Dendritic cell treated with granulocyte-macrophage colony-stimulating factor and Interleukin-4, amounts not matched to agents 40 ng/mL and 50 ng/mL, for 4 days (primary cell): ENCODE results near the gene EXOC3L1.

Experiments
- H3K27ac Mint-ChIP-seq: one replicate; pipeline ENCODE4 v1.8.0; 2022; ENCODE audit warnings: mild to moderate bottlenecking, mixed read lengths
- H3K27me3 Mint-ChIP-seq: one replicate; pipeline ENCODE4 v1.8.0; 2022; ENCODE audit warnings: mild to moderate bottlenecking, mixed read lengths
- H3K36me3 Mint-ChIP-seq: one replicate; pipeline ENCODE4 v1.8.0; 2022; ENCODE audit warnings: low read depth, mixed read lengths
- H3K4me1 Mint-ChIP-seq: one replicate; pipeline ENCODE4 v1.8.0; 2022; ENCODE audit warnings: low read depth, mixed read lengths
- H3K4me3 Mint-ChIP-seq: one replicate; pipeline ENCODE4 v1.8.0; 2022; ENCODE audit warnings: mild to moderate bottlenecking, moderate library complexity, mixed read lengths
- H3K9me3 Mint-ChIP-seq: one replicate; pipeline ENCODE4 v1.8.0; 2022; ENCODE audit warnings: mixed read lengths
- intact Hi-C: fragments of 100-400 bp; cut with micrococcal nuclease; formaldehyde crosslinking; loops from one replicate; pipeline ENCODE4 v1.15.0; 2022

The EXOC3L1 gene

GRCh38 chr16:67137605-67138004 lies 52.3 kb downstream of the EXOC3L1 start:
- no peak overlapping the region for H3K4me3 Mint-ChIP-seq
- intact Hi-C loops, result no loop called here
- no peaks in the 10 kb centered on the region for H3K9me3 Mint-ChIP-seq
- H3K27ac Mint-ChIP-seq, result no peak overlapping the region
- H3K27me3 Mint-ChIP-seq, result no peaks in the 10 kb centered on the region
- peaks cover 100% of the 10 kb centered on the region for H3K36me3 Mint-ChIP-seq
- peaks cover 12% of the 10 kb centered on the region for H3K4me1 Mint-ChIP-seq
